ENCODE data around the gene CERS6. TPM values are rescaled to one million over a fixed set of nuclear protein-coding genes. Genes with fewer than 3 reads are reported as not detected.
A peak's percentile ranks its signal among the peaks of the same experiment; 100 is the strongest.
"Not testable (repeated sequence)": the region's sequence is repeated elsewhere in the genome, so short reads cannot be mapped to it uniquely, and the experiment has no call there.

CERS6 gene, protein sequence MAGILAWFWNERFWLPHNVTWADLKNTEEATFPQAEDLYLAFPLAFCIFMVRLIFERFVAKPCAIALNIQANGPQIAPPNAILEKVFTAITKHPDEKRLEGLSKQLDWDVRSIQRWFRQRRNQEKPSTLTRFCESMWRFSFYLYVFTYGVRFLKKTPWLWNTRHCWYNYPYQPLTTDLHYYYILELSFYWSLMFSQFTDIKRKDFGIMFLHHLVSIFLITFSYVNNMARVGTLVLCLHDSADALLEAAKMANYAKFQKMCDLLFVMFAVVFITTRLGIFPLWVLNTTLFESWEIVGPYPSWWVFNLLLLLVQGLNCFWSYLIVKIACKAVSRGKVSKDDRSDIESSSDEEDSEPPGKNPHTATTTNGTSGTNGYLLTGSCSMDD
- total RNA-seq (2014; rRNA removed; shearing (Covaris generic)), result 28.0 and 32.0 TPM in 2 replicates

- peak; percentile 96 for DNase-seq (ENCODE audit: low spot score)
These were observed at the start of gene CERS6 for GRCh38 chr2:168455645-168456520. Gene CERS6, plus strand, starts transcription at chr2:168456272. Its CDS starts 177 bp downstream, at chr2:168456449.

- DNase-seq (ENCODE audit: low spot score), result not testable (repeated sequence)
These were observed 43.8 kb upstream of the CERS6 start for GRCh38 chr2:168412301-168412700.

DNA sequence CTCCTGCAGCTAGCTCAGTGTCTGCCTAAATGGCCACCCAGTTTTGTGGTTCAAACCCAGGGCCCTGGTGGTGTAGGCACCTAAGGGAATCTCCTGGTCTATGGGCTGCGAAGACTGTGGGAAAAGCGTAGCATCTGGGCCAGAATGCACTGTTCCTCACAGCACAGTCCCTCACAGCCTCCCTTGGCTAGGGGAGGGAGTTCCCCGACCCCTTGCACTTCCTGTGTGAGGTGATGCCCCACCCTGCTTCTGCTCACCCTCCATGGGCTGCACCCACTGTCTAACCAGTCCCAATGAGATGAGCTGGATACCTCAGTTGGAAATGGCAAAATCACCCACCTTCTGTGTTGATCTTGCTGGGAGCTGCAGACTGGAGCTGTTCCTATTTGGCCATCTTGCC is 43.0 kb upstream of the CERS6 start:
- not testable (repeated sequence) for DNase-seq (ENCODE audit: low spot score)

GRCh38 chr2:168416555-168416954 is 39.5 kb upstream of the CERS6 start:
- no peak for DNase-seq (ENCODE audit: low spot score)

DNA sequence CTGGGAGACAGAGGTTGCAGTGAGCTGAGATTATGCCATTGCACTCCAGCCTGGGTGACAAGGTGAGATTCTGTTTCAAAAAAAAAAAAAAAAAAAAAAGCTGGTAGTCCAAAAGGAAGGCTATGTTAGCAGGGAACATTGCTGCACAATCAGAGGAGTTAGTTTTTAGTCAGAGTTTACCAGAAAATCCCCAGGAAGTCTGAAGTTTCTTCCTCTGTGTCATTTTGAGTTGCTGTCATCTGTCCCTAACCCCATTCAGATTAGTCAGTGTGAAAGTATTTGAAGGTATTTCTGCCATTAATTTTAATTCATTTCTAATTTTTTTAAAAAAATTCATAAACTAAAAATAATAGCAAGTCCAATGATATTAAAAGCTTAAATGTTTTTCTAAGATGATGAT is 33.5 kb upstream of the CERS6 start:
- no peak for DNase-seq (ENCODE audit: low spot score)

DNA sequence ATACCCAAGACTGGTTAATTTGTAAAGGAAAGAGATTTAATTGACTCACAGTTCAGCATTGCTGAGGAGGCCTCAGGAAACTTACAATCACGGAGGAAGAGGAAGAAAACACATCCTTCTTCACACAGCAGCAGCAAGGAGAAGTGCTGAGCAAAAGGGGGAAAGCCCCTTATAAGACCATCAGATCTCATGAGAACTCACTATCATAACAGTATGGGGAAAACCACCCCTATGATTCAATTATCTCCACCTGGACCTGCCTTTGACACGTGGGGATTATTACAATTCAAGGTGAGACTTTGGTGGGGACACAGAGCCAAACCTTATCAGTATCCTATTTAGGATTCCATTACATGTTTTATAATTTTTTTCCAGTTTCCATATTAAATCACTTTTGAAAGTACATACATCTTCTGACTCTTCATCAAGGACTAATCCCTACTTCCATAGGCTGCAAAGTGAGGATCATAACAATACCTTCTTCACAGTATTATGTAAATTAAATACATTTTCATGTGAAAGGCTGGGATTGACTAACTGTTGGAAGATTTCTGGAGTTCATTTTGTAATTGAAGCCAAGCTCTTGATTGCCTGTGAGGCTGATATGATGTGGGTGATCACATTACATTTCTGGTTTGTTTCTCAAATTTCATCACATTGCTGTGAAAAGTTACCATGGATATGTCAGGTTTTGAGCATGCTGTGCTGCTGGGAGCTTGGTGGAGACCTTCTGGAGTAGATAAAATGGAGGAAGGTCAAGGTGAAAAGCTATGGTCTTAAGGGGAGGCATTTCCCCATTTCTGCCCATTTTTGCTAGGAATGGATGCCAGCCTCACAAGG is 31.7 kb upstream of the CERS6 start:
- DNase-seq (ENCODE audit: low spot score), result no peak

DNA sequence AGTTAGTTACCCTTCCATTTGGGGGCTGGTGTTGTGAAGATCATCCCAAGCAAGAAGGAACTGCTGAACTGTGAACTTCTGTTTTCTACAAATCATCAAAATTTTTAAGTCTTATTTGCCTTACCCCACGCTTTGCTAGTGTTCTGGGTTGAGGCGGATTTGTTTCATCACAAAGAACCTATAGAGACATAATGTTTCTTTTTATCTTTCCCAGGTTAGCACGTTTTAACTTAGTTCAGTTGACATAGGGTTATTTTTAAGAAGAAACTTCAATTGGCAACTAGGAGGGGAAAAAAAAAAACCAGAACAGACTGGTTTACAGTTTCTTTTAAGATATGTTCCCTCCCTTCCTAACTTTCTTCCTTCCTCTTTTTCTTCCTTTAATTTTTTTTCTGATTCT is 31.1 kb upstream of the CERS6 start:
- no peak for DNase-seq (ENCODE audit: low spot score)

GRCh38 chr2:168426861-168427260 is 29.2 kb upstream of the CERS6 start:
- DNase-seq (ENCODE audit: low spot score), result no peak

GRCh38 chr2:168427451-168427850 is 28.6 kb upstream of the CERS6 start:
- DNase-seq (ENCODE audit: low spot score), result no peak

DNA sequence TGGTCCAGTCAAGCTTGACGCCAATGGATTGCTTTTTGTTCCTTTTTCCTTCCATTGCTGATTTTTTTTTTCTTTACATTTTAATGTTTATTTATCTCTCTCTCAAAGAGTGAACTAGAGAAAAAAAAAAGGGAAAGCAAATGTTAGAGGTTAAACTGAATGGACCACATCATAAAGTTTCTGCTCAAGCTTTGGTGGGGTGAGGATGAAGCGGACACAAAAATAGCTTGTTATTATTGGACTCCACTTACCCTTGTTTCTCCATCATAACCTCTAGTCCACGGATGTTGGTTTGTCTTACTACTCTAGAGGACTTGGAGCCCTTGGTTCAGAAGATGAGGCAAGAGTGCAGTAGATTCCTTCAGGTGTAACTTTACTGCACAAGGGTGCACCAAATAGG is 27.6 kb upstream of the CERS6 start:
- DNase-seq (ENCODE audit: low spot score), result no peak

GRCh38 chr2:168429988-168430387 is 26.1 kb upstream of the CERS6 start:
- DNase-seq (ENCODE audit: low spot score), result no peak

DNA sequence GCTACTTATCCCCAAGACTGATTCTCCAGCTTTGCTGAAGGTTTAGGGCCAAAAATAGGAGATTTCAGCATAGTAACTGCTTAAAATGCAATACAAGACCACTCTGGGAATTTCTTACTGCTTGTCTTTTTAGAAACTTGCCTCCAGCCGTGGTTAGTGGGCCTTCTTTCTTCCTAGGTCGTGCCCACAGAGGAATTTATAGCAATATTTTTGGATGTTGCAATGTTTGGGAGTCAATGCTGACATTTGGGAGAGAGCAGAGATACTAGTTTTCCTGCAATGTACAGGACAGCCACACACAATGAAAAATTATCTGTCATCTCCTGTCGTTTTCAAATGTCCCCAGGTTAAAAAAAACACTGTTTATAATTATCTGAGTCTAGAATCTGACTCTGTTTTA is 25.6 kb upstream of the CERS6 start:
- DNase-seq (ENCODE audit: low spot score), result no peak

GRCh38 chr2:168431301-168432024 is 24.6 kb upstream of the CERS6 start:
- no peak for DNase-seq (ENCODE audit: low spot score)

DNA sequence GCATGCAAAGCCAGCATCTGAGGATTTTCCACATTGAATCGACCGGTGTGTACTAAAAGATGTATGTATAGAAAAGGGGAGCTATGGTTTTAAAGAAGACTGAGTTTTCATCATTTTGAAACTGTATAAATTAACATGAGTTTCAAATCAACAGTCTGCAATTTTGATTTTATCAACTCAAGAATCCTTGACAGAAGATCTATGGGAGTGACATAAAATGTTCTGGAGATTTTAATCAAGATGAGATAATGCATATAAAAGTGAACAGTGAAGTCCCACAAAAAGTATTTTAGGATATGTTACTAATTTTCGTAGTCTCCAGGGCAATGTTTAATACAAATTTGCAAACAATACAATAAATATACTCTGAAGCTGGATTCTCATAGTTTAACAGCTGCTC is 24.0 kb upstream of the CERS6 start:
- DNase-seq (ENCODE audit: low spot score), result no peak

GRCh38 chr2:168432565-168433186 is 23.4 kb upstream of the CERS6 start:
- DNase-seq (ENCODE audit: low spot score), result no peak

GRCh38 chr2:168433527-168433926 is 22.5 kb upstream of the CERS6 start:
- no peak for DNase-seq (ENCODE audit: low spot score)

DNA sequence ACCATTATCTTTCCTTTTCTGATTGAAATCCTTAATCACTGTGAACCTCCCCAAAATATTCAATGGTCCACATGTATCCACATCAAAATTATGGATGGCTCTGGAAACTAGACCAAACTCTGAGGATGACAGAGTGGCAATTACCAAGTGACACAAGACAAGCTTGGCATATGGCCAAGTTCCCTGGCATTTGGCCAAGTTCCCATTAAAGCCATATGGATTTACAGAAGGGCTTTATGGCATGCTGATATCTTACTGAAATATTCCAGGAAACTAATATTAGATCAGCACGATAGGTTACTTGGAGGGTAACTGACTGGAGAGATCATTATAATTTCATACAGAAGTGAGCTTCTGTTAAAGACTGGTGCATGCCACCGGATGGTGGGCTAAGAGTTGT is 21.9 kb upstream of the CERS6 start:
- peak; percentile 89 for DNase-seq (ENCODE audit: low spot score)

GRCh38 chr2:168436840-168437239 is 19.2 kb upstream of the CERS6 start:
- DNase-seq (ENCODE audit: low spot score), result no peak

GRCh38 chr2:168438553-168438952 is 17.5 kb upstream of the CERS6 start:
- no peak for DNase-seq (ENCODE audit: low spot score)

GRCh38 chr2:168439536-168439935 is 16.5 kb upstream of the CERS6 start:
- no peak for DNase-seq (ENCODE audit: low spot score)

All from HT-29 (cell line).